ENCODE measurements around the gene SLC38A8.

The SLC38A8 gene

GRCh38 chr16:83996481-83997252 is 45.9 kb downstream of the SLC38A8 start:
- DNase-seq (ENCODE audit: low read depth), result no peak

- no peak for DNase-seq (ENCODE audit: low read depth)
These were observed 46.8 kb downstream of the SLC38A8 start for GRCh38 chr16:83995754-83996153.

GRCh38 chr16:83994703-83995102 is 47.9 kb downstream of the SLC38A8 start:
- no peak for DNase-seq (ENCODE audit: low read depth)

GRCh38 chr16:83994087-83994486 is 48.5 kb downstream of the SLC38A8 start:
- no peak for DNase-seq (ENCODE audit: low read depth)

GRCh38 chr16:83992624-83993023 is 50.0 kb downstream of the SLC38A8 start:
- no peak for DNase-seq (ENCODE audit: low read depth)

- DNase-seq (ENCODE audit: low read depth), result no peak
These were observed 52.1 kb downstream of the SLC38A8 start for GRCh38 chr16:83990492-83990891.

GRCh38 chr16:83989300-83989699 is 53.3 kb downstream of the SLC38A8 start:
- no peak for DNase-seq (ENCODE audit: low read depth)

- no peak for DNase-seq (ENCODE audit: low read depth)
These were observed 59.1 kb downstream of the SLC38A8 start for GRCh38 chr16:83983491-83983890.

GRCh38 chr16:83981799-83982198 is 60.8 kb downstream of the SLC38A8 start:
- no peak for DNase-seq (ENCODE audit: low read depth)

- no peak for DNase-seq (ENCODE audit: low read depth)
These were observed 61.8 kb downstream of the SLC38A8 start for GRCh38 chr16:83980794-83981193.

- no peak for DNase-seq (ENCODE audit: low read depth)
These were observed 63.2 kb downstream of the SLC38A8 start for GRCh38 chr16:83979441-83979840.

GRCh38 chr16:83978401-83978904 is 64.1 kb downstream of the SLC38A8 start:
- no peak for DNase-seq (ENCODE audit: low read depth)

- DNase-seq (ENCODE audit: low read depth), result no peak
These were observed 65.4 kb downstream of the SLC38A8 start for GRCh38 chr16:83977056-83977815.

- no peak for DNase-seq (ENCODE audit: low read depth)
These were observed 66.9 kb downstream of the SLC38A8 start for GRCh38 chr16:83975590-83976260.

- no peak for DNase-seq (ENCODE audit: low read depth)
These were observed 68.1 kb downstream of the SLC38A8 start for GRCh38 chr16:83974475-83974874.

GRCh38 chr16:83973581-83974385 is 68.8 kb downstream of the SLC38A8 start:
- DNase-seq (ENCODE audit: low read depth), result no peak

GRCh38 chr16:83973077-83973476 is 69.5 kb downstream of the SLC38A8 start:
- no peak for DNase-seq (ENCODE audit: low read depth)

GRCh38 chr16:83972256-83973008 is 70.2 kb downstream of the SLC38A8 start:
- DNase-seq (ENCODE audit: low read depth), result no peak

GRCh38 chr16:83971165-83972130 is 71.1 kb downstream of the SLC38A8 start:
- no peak for DNase-seq (ENCODE audit: low read depth)

- no peak for DNase-seq (ENCODE audit: low read depth)
These were observed 72.2 kb downstream of the SLC38A8 start for GRCh38 chr16:83970430-83970815.

Data from activated T-helper 9 cell treated with anti-CD3 and anti-CD28 coated beads, Interleukin-2, amount 50 U/mL, for 16 hours (primary cell).